Heart left ventricle (tissue), 16 donors: ENCODE results near the gene TH. TPM values are rescaled to one million over a fixed set of nuclear protein-coding genes. Genes with fewer than 3 reads are reported as not detected.
"Not testable (repeated sequence)": the region's sequence is repeated elsewhere in the genome, so short reads cannot be mapped to it uniquely, and the experiment has no call there.

Source experiments
- ATAC-seq, 4 donors: fragments of 200-7000 bp; cut with Tn5 transposase; one replicate each; pipeline ENCODE4 v1.9.1; 2020 to 2022; ENCODE audit warnings: moderate library complexity in 4 of 4, mild to moderate bottlenecking in 3 of 4, moderate number of reproducible peaks in 1 of 4
- DNase-seq, 5 donors: peaks; one replicate each; pipeline ENCODE4 v3.0.0-alpha.2; 2020
- H3K27ac ChIP-seq, 12 donors: fragments of 200-600 bp; sonication (generic) in 4 of 12; one replicate each; pipeline versions ENCODE4 v1.5.0 to v1.8.0; 2016 to 2022; ENCODE audit warnings: mild to moderate bottlenecking in 2 of 12
- H3K27me3 ChIP-seq, 9 donors: fragments of 200-600 bp; sonication (generic) in 2 of 9; one replicate each; pipeline versions ENCODE4 v1.5.1 to v1.8.0; 2016 to 2022; ENCODE audit warnings: mild to moderate bottlenecking in 3 of 9
- H3K36me3 ChIP-seq, 9 donors: fragments of 200-600 bp; sonication (generic) in 2 of 9; one replicate each; pipeline versions ENCODE4 v1.5.0 to v1.8.0; 2018 to 2022; ENCODE audit warnings: mild to moderate bottlenecking in 2 of 9
- H3K4me1 ChIP-seq, 12 donors: fragments of 200-600 bp; sonication (generic) in 4 of 12; one replicate each; pipeline versions ENCODE4 v1.5.0 to v1.8.0; 2016 to 2022; ENCODE audit warnings: mild to moderate bottlenecking in 3 of 12
- H3K4me3 ChIP-seq, 12 donors: fragments of 200-600 bp; sonication (generic) in 4 of 12; one replicate each; pipeline versions ENCODE4 v1.5.0 to v1.8.0; 2017 to 2022; ENCODE audit warnings: mild to moderate bottlenecking in 9 of 12, moderate library complexity in 4 of 12
- H3K9me3 ChIP-seq, 12 donors: fragments of 200-600 bp; sonication (generic) in 4 of 12; one replicate each; pipeline versions ENCODE4 v1.5.0 to v1.8.0; 2016 to 2022; ENCODE audit warnings: mild to moderate bottlenecking in 1 of 12
- POLR2A ChIP-seq, 2 donors: fragments of 450-650 bp; IDR thresholded peaks; one replicate each; pipeline ENCODE4 v1.6.1; 2017; ENCODE audit warnings: antibody characterized with exemption in 2 of 2, mild to moderate bottlenecking in 2 of 2, moderate library complexity in 2 of 2
- WGBS, 4 donors: extraction: QIAGEN DNeasy Blood & Tissue Kit in 2 of 4; methylation state at CpG; one replicate each; pipeline versions ENCODE4 v1.1.5 to v1.1.7; 2013 to 2018; 5-methylcytosine and 5-hydroxymethylcytosine counted together
- intact Hi-C, 10 donors: fragments of 100-400 bp; cut with DNase I; formaldehyde crosslinking; loops; one replicate each; pipeline versions ENCODE4 v1.11.1 to v1.14.2; 2022
- polyA plus RNA-seq, 2 donors: library from polyadenylated mRNA; stranded (reverse); fragments of 200-250 nt; gene quantifications; one replicate each; pipeline ENCODE4 v1.2.3, GENCODE V29; 2013
- total RNA-seq, 9 donors: library from RNA; depleted of rRNA in 2 of 9; stranded (reverse); fragments of >200 nt in 2 of 9; fragmentation: NEBNext Ultra II Directional in 3 of 9; extraction: Animal tissue kit (Norgen Biotek cat#: 25700) in 3 of 9; gene quantifications; one replicate each; pipeline versions ENCODE4 v1.1.0 to v1.2.4, GENCODE V29; 2016 to 2023
- TF ChIP-seq, protein P1 (sequence below), 12 donors: fragments of 200-600 bp; sonication (generic) in 4 of 12; IDR thresholded peaks; one replicate each; pipeline versions ENCODE4 v1.5.0 to v1.8.0; 2018 to 2022; ENCODE audit warnings: antibody characterized with exemption in 12 of 12, mild to moderate bottlenecking in 5 of 12
- donor health status: ischemic (EF 13 %, LVEDD 7.1; RV severe dilation, severe dysfunction).
- donor health status: healthy with polysubstance abuse.
- donor health status: DM: no; HTN: yes; CAD: no.
- donor health status: DM: no; HTN: no; CAD: no.
- donor health status: ischemic (EF 25% LVEDD 6.9; RV normal size, moderate dysfunction).
- donor health status: ischemic (EF 25% LVEDD 5.7; RV mildly dilated, moderate dysfunction).
- donor health status: healthy.
- donor health status: DM: yes; HTN: yes; CAD: no.
- donor health status: ischemic (EF 35%, LVEDD 5.7; RV mildly dilated, moderate dysfunction).
- donor health status: nonischemic (EF 11% LVEDD 7.7; RV severe dilation, severe dysfunction).
- donor health status: DM: yes; HTN: yes; CAD: no.
- donor health status: PGD.
- donor health status: ischemic (EF 29% LVEDD 5.4; RV normal size, mild dysfunction).
- donor health status: nonischemic (EF 23%, LVEDD 6.1; RV moderate dilation, normal function).

TH gene
- total and polyA plus RNA-seq, 11 donors, result 0.08 TPM; not detected in 10

DNA sequence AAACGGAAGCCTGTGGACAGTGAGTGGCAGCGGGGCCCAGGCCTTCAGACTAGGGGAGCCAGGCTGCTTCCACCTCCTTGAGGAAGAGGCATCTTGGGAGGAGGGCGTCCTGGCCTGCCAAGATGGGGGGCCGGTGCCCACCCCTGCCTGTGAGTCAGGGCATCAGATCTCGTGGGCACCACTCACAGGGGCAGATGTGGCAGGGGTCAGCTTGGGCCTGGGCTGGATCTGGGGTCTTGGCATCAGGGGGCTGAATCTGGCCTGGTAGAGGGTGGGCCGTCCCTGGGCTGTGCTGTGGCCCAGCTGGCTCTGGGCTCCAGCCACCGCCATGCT lies 24.1 kb upstream of the TH start:
- no peak for TF ChIP-seq POLR2A (IDR thresholded peaks at IDR 0.05)
- TF ChIP-seq, protein P1, sequence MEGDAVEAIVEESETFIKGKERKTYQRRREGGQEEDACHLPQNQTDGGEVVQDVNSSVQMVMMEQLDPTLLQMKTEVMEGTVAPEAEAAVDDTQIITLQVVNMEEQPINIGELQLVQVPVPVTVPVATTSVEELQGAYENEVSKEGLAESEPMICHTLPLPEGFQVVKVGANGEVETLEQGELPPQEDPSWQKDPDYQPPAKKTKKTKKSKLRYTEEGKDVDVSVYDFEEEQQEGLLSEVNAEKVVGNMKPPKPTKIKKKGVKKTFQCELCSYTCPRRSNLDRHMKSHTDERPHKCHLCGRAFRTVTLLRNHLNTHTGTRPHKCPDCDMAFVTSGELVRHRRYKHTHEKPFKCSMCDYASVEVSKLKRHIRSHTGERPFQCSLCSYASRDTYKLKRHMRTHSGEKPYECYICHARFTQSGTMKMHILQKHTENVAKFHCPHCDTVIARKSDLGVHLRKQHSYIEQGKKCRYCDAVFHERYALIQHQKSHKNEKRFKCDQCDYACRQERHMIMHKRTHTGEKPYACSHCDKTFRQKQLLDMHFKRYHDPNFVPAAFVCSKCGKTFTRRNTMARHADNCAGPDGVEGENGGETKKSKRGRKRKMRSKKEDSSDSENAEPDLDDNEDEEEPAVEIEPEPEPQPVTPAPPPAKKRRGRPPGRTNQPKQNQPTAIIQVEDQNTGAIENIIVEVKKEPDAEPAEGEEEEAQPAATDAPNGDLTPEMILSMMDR (IDR thresholded peaks at IDR 0.05), result no peak
- H3K36me3 ChIP-seq, result no peaks in the 10 kb centered on the region
- H3K4me1 ChIP-seq, result peaks cover 0 to 16% (median under 1%) of the 10 kb centered on the region in 12 donors
- ATAC-seq (no peak), DNase-seq (no peak)
- 85 to 92% (median 87%) methylated on average over 5 to 7 of the region's 7 CpGs for WGBS, 4 donors
- no peak overlapping the region for H3K4me3 ChIP-seq
- no peak overlapping the region for H3K27ac ChIP-seq
- intact Hi-C loops, result loop anchor here (2.0 to 10.0 kb wide), 11 partner anchors 102 to 699 kb away; partner anchors contain the start of genes C11orf21 (in 4 of the 10) and TSPAN32 (in 3 of the 10)
- H3K9me3 ChIP-seq, result no peaks in the 10 kb centered on the region
- H3K27me3 ChIP-seq, result peaks cover 0 to 25% (median 0%) of the 10 kb centered on the region in 9 donors

DNA sequence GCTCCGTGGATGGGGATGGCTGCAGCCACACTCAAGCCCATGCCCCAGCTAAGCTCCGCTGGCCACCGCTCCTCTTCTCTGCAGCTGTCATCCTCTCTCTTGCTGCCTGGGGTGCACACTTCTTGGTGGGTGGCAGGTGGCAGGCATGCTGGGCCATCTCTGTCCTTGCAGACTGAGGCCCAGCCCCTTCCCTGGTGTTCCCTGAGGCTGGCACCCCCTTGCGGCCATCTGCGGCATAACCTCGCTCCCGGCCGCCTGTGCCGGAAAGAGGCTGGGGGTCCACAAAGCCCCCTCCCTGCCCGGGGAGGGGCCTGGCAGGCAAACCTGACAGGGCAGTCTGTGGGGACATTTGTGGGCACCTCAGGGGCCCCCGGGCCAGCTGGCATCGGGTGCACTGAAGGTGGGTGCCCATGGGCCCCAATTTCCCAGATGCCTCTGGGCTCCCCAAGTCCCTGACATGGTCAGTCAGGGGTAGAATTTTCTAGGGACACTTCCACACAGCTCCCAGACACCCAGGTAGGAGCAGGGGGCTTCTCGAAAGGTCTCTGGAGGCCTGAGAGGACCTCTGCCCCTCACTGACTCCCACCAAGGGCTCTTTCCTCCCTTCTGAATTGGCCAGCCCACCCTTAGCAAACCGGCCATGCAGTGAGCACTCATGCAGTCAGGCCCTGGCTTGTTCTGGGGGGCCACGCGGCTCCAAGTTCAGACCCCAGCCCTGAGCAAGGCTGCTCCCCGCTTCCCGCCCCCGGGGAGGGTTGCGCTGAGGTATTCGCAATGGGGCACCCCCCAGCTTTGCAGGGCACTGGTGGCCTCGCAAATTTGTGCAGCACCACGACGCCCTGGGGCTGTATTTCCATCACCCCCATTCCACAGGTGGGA lies 23.5 kb upstream of the TH start:
- Histone ChIP-seq H3K27ac (no peak overlapping the region), H3K4me3 (no peak overlapping the region), H3K4me1 (peaks cover 0 to 22% (median 2%) of the 10 kb centered on the region in 12 donors), H3K27me3 (peaks cover 0 to 32% (median 0%) of the 10 kb centered on the region in 9 donors), H3K9me3 (no peaks in the 10 kb centered on the region), H3K36me3 (no peaks in the 10 kb centered on the region)
- WGBS, 4 donors, result 56 to 72% (median 61%) methylated on average over 6 to 24 of the region's 24 CpGs
- TF ChIP-seq, protein P1 (IDR thresholded peaks at IDR 0.05), result peak; percentile 62 to 94 (median 74)
- TF ChIP-seq POLR2A (IDR thresholded peaks at IDR 0.05), result no peak
- intact Hi-C loops, result loop anchor here in 9 of 10 donors (2.0 to 10.0 kb wide), 7 partner anchors 102 to 700 kb away; partner anchors contain the start of genes C11orf21 (in 3 of the 9) and TSPAN32 (in 3 of the 9)
- peak in 2 of 5 donors; percentile 37 to 51 for DNase-seq
- ATAC-seq, result no peak

DNA sequence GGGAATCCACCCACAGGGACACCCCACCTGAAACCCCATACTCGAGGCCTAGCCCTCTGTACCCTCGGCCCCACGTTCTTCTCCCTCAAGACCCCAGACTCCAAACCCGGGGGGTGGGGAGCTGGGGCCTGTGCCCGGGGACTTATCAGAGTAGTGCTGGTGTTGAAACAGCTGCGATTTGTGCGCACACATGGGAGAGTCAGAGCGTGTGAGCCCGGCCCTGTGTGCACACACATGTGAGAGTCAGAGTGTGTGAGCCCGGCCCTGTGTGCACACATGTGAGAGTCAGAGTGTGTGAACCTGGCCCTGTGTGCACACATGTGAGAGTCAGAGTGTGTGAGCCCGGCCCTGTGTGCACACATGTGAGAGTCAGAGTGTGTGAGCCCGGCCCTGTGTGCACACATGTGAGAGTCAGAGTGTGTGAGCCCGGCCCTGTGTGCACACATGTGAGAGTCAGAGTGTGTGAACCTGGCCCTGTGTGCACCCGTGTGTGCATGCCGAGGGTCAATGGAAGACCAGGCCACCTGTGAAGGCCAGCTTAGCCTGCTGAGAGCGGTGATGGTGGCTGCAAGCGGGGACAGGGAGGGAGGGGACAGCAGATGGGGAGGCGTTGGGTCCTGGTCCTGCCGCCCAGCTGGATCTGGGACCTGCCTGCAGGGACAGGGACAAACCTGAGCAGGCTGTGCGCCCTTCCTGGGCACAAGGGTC lies 22.4 kb upstream of the TH start:
- not testable (repeated sequence) for ATAC-seq
- intact Hi-C loops, result loop anchor here in 6 of 10 donors (2.0 to 10.0 kb wide), 4 partner anchors 227 to 701 kb away; no protein-coding TSS in a partner anchor
- 64 to 73% (median 65%) methylated on average over 12 to 18 of the region's 20 CpGs for WGBS, 4 donors

DNA sequence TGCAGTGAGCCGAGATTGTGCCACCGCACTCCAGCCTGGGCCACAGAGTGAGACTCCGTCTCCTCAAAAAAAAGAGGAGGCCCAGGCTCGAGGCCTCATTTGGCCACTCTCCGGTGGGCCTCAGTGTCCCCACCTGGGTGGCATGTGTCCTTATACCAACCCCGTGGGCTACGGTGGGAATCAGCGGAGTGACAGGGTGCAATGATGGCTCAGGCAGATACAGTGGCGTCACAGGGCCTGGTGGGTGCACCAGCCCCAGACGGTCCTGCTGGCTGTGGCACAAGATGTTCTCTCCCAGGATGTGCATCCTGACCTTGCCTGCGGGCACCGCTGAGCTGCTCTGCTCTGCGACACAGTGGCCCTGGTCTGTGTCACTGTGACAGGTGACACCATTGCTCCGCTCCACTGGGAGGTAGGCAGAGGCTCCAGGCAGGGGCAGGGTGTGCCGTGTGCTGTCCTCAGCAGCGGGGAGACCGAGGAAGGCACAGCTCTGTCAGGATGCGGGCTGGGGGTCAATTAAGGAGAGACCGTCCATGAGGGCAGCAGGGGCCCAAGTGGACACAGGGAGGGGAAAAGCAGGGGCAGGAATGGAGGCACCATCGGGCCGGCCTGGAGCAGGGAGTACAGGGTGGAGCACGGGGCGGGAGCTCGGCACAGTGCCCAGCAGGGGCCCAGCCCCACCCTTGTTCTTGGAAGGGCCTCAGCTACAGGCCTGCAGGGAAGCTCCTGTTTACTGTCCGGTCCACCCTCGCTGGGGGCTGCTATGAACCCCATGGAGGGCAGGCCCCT lies 21.7 kb upstream of the TH start:
- TF ChIP-seq POLR2A (IDR thresholded peaks at IDR 0.05), result no peak
- TF ChIP-seq, protein P1 (IDR thresholded peaks at IDR 0.05), result no peak
- Histone ChIP-seq H3K4me3 (no peak overlapping the region), H3K36me3 (no peaks in the 10 kb centered on the region), H3K27ac (peak overlapping the region in 4 of 12 donors; percentile 22 to 42 (median 35)), H3K9me3 (no peaks in the 10 kb centered on the region), H3K4me1 (peaks cover 0 to 23% (median 2%) of the 10 kb centered on the region in 12 donors), H3K27me3 (peaks cover 0 to 35% (median 0%) of the 10 kb centered on the region in 9 donors)
- WGBS, 4 donors, result 56 to 65% (median 58%) methylated on average over 22 to 26 of the region's 26 CpGs
- peak; percentile 52 to 87 (median 76) for ATAC-seq
- peak in 3 of 5 donors; percentile 29 to 84 (median 66) for DNase-seq
- intact Hi-C loops, result loop anchor here in 6 of 10 donors (10.0 kb wide), 3 partner anchors 332 to 702 kb away; no protein-coding TSS in a partner anchor

More for the DNA sequence above, 22.4 kb upstream of the TH start:
- not testable (repeated sequence) for H3K4me3 ChIP-seq, H3K9me3 ChIP-seq, DNase-seq, H3K36me3 ChIP-seq
- Histone ChIP-seq H3K27me3 (peaks cover 0 to 35% (median 0%) of the 10 kb centered on the region in 9 donors), H3K4me1 (peaks cover 0 to 23% (median 2%) of the 10 kb centered on the region in 12 donors), H3K27ac (peak overlapping the region in 2 of 12 donors; percentile 33 to 42)
